RWPE2 (cell line): ENCODE results near the gene CDH4.

Experiments used
- ATAC-seq: fragments of 200-7000 bp; cut with Tn5 transposase; 3 replicates; pipeline ENCODE4 v1.9.1; 2021; ENCODE audit warnings: low read depth
- DNase-seq: peaks from one replicate; pipeline ENCODE4 v3.0.0-alpha.2; 2020; ENCODE audit warnings: low spot score
- H3K27ac ChIP-seq: fragments of 450-650 bp; 2 replicates; pipeline ENCODE4 v1.5.1; 2017; ENCODE audit warnings: mild to moderate bottlenecking; ENCODE audit not compliant: poor library complexity, severe bottlenecking
- H3K27me3 ChIP-seq: fragments of 250-450 bp; sonication (Bioruptor Pico); 2 replicates; pipeline ENCODE4 v1.5.1; 2021; ENCODE audit warnings: mild to moderate bottlenecking, moderate library complexity; ENCODE audit not compliant: insufficient read depth, poor library complexity, severe bottlenecking
- H3K36me3 ChIP-seq: fragments of 250-450 bp; sonication (Bioruptor Pico); 2 replicates; pipeline ENCODE4 v1.5.1; 2020; ENCODE audit warnings: low read depth, mild to moderate bottlenecking, moderate library complexity
- H3K4me1 ChIP-seq: fragments of 250-450 bp; sonication (Bioruptor Pico); 2 replicates; pipeline ENCODE4 v1.5.1; 2021; ENCODE audit warnings: mild to moderate bottlenecking, moderate library complexity; ENCODE audit not compliant: insufficient read depth, poor library complexity, severe bottlenecking
- H3K4me3 ChIP-seq: fragments of 250-450 bp; sonication (Bioruptor Pico); 2 replicates; pipeline ENCODE4 v1.5.1; 2021; ENCODE audit warnings: mild to moderate bottlenecking, moderate library complexity; ENCODE audit not compliant: severe bottlenecking
- H3K9me3 ChIP-seq: fragments of 250-450 bp; sonication (Bioruptor Pico); 2 replicates; pipeline ENCODE4 v1.5.1; 2021; ENCODE audit warnings: mild to moderate bottlenecking, moderate library complexity; ENCODE audit not compliant: severe bottlenecking
- TF ChIP-seq, protein P1 (sequence below): fragments of 450-650 bp; IDR thresholded peaks from one replicate; pipeline ENCODE4 v1.5.1; 2017; ENCODE audit warnings: mild to moderate bottlenecking, moderate library complexity; ENCODE audit not compliant: poor library complexity, severe bottlenecking

CDH4 gene

DNA sequence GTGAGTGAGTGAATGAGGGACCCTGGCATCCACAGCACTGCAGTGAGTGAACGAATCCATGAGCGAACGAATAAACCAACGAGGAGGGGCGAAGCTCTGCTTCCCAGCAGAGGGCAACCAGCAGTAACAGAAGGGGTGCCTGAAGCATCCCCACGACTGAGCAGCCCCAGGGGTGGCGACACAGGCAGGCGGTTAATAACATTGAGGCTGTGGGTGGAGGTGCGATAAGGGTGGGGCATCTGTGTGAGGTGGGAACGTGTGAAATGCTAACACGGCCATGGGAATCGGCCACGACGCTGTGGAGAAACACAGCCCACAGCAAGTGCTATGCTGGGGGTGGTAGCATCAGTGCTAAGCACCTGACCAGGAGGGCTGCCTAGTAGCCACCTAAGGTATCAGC lies 737.7 kb downstream of the CDH4 start:
- Histone ChIP-seq H3K9me3 (peaks cover 13% of the 10 kb centered on the region), H3K27me3 (no peaks in the 10 kb centered on the region), H3K27ac (no peak overlapping the region), H3K4me1 (no peaks in the 10 kb centered on the region), H3K36me3 (peaks cover 77% of the 10 kb centered on the region), H3K4me3 (no peak overlapping the region)
- TF ChIP-seq, protein P1, sequence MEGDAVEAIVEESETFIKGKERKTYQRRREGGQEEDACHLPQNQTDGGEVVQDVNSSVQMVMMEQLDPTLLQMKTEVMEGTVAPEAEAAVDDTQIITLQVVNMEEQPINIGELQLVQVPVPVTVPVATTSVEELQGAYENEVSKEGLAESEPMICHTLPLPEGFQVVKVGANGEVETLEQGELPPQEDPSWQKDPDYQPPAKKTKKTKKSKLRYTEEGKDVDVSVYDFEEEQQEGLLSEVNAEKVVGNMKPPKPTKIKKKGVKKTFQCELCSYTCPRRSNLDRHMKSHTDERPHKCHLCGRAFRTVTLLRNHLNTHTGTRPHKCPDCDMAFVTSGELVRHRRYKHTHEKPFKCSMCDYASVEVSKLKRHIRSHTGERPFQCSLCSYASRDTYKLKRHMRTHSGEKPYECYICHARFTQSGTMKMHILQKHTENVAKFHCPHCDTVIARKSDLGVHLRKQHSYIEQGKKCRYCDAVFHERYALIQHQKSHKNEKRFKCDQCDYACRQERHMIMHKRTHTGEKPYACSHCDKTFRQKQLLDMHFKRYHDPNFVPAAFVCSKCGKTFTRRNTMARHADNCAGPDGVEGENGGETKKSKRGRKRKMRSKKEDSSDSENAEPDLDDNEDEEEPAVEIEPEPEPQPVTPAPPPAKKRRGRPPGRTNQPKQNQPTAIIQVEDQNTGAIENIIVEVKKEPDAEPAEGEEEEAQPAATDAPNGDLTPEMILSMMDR: no peak
- ATAC-seq (no peak), DNase-seq (no peak)
